ENCODE data around the gene IP6K3. TPM values are rescaled to one million over a fixed set of nuclear protein-coding genes. Genes with fewer than 3 reads are reported as not detected.

Gene IP6K3
- total RNA-seq, 1 experiment from 2014 or later, result 1.7 TPM

DNA sequence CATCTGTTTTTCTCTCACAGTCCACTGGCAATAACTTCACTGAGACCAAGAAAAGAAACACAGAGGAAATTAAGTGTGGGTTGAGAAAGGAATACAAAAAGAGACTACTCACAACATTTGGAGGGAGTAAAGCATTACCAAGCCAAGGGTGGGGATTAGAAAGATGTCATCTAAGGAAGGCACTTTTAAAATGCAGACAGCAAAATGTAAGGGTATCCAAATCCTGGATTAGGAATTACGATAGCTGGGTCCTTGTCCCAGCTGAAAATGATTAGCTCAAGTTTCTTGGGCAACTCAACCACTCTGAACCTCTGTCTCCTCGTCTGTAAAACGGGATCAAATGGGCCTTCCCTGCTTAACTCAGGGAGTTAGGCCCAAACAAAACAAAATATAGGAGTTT lies 40.0 kb upstream of the IP6K3 start:
- BruUV-seq (replicated peaks), result no TSS peak
- POLR2A ChIA-PET, result interaction anchor here (0.7 to 3.9 kb wide), 6 partner anchors 8 to 351 kb away, joined by 3 to 28 read pairs (median 9); partner anchors contain the start of genes BAK1 and UQCC2
- Mint-ChIP-seq H3K27me3 (ENCODE audit: insufficient read depth, unreplicated experiment) (no peaks in the 10 kb centered on the region), H3K4me3 (ENCODE audit: unreplicated experiment) (peak overlapping the region; percentile 19), H3K4me1 (ENCODE audit: insufficient read depth, unreplicated experiment) (peaks cover 30% of the 10 kb centered on the region), H3K27ac (ENCODE audit: low read depth, unreplicated experiment) (no peak overlapping the region), H3K9me3 (ENCODE audit: unreplicated experiment) (no peaks in the 10 kb centered on the region), H3K36me3 (ENCODE audit: insufficient read depth, unreplicated experiment) (peaks cover 45% of the 10 kb centered on the region)
- intact Hi-C loops (cut with micrococcal nuclease), result loop anchor here (5.0 to 10.0 kb wide), 2 partner anchors 58 to 241 kb away; no protein-coding TSS in a partner anchor
- TF ChIP-seq, protein P1, sequence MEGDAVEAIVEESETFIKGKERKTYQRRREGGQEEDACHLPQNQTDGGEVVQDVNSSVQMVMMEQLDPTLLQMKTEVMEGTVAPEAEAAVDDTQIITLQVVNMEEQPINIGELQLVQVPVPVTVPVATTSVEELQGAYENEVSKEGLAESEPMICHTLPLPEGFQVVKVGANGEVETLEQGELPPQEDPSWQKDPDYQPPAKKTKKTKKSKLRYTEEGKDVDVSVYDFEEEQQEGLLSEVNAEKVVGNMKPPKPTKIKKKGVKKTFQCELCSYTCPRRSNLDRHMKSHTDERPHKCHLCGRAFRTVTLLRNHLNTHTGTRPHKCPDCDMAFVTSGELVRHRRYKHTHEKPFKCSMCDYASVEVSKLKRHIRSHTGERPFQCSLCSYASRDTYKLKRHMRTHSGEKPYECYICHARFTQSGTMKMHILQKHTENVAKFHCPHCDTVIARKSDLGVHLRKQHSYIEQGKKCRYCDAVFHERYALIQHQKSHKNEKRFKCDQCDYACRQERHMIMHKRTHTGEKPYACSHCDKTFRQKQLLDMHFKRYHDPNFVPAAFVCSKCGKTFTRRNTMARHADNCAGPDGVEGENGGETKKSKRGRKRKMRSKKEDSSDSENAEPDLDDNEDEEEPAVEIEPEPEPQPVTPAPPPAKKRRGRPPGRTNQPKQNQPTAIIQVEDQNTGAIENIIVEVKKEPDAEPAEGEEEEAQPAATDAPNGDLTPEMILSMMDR (IDR thresholded peaks at IDR 0.05; ENCODE audit: unreplicated experiment), result no peak
- CTCF ChIA-PET, result interaction anchor here (0.9 to 1.1 kb wide), 3 partner anchors 10 to 352 kb away, joined by 3 to 5 read pairs (median 3); no protein-coding TSS in a partner anchor
- DNase-seq (ENCODE audit: unreplicated experiment), result no peak

DNA sequence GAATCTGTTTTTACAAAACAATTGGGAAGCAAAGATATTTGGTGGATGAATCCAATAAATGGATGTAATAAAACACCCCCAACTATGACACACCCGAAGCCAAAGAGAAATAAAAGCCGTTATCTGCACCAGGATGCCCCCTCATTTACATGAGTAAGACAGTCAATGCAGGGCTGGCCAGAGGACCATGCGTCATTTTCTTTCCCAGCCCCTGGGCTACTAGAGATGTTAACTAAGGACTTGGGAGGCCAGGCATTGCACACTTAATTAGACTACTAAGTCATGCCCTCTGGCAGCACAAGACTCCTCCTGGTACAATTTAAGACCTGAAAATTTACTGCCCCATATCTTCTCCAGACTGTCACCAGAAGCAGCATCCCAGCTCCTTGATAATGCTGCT lies 39.1 kb upstream of the IP6K3 start:
- Mint-ChIP-seq H3K27ac (ENCODE audit: low read depth, unreplicated experiment) (no peak overlapping the region), H3K27me3 (ENCODE audit: insufficient read depth, unreplicated experiment) (no peaks in the 10 kb centered on the region), H3K9me3 (ENCODE audit: unreplicated experiment) (no peaks in the 10 kb centered on the region), H3K36me3 (ENCODE audit: insufficient read depth, unreplicated experiment) (peaks cover 52% of the 10 kb centered on the region), H3K4me1 (ENCODE audit: insufficient read depth, unreplicated experiment) (peaks cover 38% of the 10 kb centered on the region), H3K4me3 (ENCODE audit: unreplicated experiment) (no peak overlapping the region)
- BruUV-seq (replicated peaks), result no TSS peak
- ChIA-PET CTCF (interaction anchor here (0.6 to 1.1 kb wide), 2 partner anchors 353 to 589 kb away, joined by 3 read pairs; no protein-coding TSS in a partner anchor), POLR2A (interaction anchor here (0.6 to 3.9 kb wide), 2 partner anchors 55 to 1103 kb away, joined by 3 to 28 read pairs; partner anchors contain the start of gene ANKS1A)
- TF ChIP-seq, protein P1 (IDR thresholded peaks at IDR 0.05; ENCODE audit: unreplicated experiment), result no peak
- no peak for DNase-seq (ENCODE audit: unreplicated experiment)
- intact Hi-C loops (cut with micrococcal nuclease), result loop anchor here (5.0 to 10.0 kb wide), 2 partner anchors 59 to 242 kb away; no protein-coding TSS in a partner anchor

DNA sequence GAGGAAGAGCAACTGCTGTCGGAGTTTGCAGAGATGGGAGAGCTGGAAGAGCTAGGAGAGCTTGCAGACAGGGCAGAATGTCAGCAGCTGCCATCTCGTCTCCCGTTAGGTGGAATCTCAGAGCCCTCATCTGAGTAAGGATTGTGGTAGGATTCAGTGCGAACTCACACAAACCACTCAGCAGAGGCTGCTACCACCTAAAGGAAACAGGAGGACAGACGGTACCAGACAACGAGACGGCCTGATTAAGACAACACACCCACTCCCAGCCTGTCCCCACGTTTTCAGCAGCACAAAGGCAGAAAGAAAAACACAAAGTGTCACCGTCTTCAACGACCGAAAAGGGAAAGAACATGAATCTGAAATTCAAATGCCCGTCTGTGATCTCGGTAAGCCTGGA lies 38.1 kb upstream of the IP6K3 start:
- ChIA-PET CTCF (interaction anchor here (1.0 kb wide), 1 partner anchor 13 kb away, joined by 5 read pairs; no protein-coding TSS in a partner anchor), POLR2A (interaction anchor here (0.6 to 0.7 kb wide), 2 partner anchors 59 to 218 kb away, joined by 3 read pairs; no protein-coding TSS in a partner anchor)
- intact Hi-C loops (cut with micrococcal nuclease), result loop anchor here (5.0 to 10.0 kb wide), 2 partner anchors 60 to 243 kb away; no protein-coding TSS in a partner anchor
- peaks cover 34% of the 10 kb centered on the region for H3K4me1 Mint-ChIP-seq (ENCODE audit: insufficient read depth, unreplicated experiment)
- TF ChIP-seq, protein P1 (IDR thresholded peaks at IDR 0.05; ENCODE audit: unreplicated experiment), result no peak
- H3K4me3 Mint-ChIP-seq (ENCODE audit: unreplicated experiment), result no peak overlapping the region
- BruUV-seq (replicated peaks), result no TSS peak
- H3K27ac Mint-ChIP-seq (ENCODE audit: low read depth, unreplicated experiment), result peak overlapping the region; percentile 23
- DNase-seq (ENCODE audit: unreplicated experiment), result no peak
- H3K36me3 Mint-ChIP-seq (ENCODE audit: insufficient read depth, unreplicated experiment), result peaks cover 61% of the 10 kb centered on the region
- H3K9me3 Mint-ChIP-seq (ENCODE audit: unreplicated experiment), result no peaks in the 10 kb centered on the region
- H3K27me3 Mint-ChIP-seq (ENCODE audit: insufficient read depth, unreplicated experiment), result no peaks in the 10 kb centered on the region

DNA sequence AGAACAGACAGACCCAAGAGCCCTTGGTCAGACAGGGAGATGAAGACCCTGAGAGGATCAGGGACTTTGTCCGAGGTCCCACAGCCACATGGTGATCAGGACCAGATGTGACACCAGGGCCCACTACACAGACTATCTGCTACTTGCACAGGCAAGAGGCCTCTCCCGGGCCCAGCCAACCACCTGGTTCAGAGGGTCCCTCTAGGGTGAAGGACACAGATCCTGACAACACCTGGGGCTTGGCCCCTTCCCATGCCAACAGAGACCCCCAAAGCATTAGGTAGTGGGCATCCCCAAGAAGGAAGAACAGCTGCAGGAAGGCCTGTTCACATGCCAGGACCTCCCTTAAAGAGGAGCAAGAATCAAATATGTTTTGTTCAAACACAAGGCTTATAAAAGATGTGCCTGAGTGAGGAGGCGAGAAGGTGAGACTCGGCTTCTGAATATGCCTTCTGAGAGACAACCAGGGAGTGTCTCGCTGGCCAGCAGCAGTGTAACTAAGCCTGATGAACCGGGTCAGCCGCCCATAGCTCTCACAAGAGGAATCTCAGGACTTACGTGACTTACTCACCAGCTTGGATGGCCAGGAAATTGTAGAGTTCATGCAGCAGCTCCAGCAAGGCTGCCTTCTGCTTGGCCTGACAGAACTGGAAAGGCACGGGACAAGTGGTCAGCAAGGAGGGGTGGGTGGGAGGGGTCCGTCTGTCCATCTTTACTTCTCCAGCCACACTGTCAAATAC lies 37.2 kb upstream of the IP6K3 start:
- BruUV-seq (replicated peaks), result no TSS peak
- Mint-ChIP-seq H3K27ac (ENCODE audit: low read depth, unreplicated experiment) (no peak overlapping the region), H3K4me3 (ENCODE audit: unreplicated experiment) (no peak overlapping the region), H3K9me3 (ENCODE audit: unreplicated experiment) (no peaks in the 10 kb centered on the region), H3K27me3 (ENCODE audit: insufficient read depth, unreplicated experiment) (no peaks in the 10 kb centered on the region), H3K36me3 (ENCODE audit: insufficient read depth, unreplicated experiment) (peaks cover 70% of the 10 kb centered on the region), H3K4me1 (ENCODE audit: insufficient read depth, unreplicated experiment) (peaks cover 29% of the 10 kb centered on the region)
- TF ChIP-seq, protein P1 (IDR thresholded peaks at IDR 0.05; ENCODE audit: unreplicated experiment), result no peak
- POLR2A ChIA-PET, result interaction anchor here (0.6 to 0.7 kb wide), 2 partner anchors 60 to 219 kb away, joined by 3 read pairs; no protein-coding TSS in a partner anchor
- no peak for DNase-seq (ENCODE audit: unreplicated experiment)
- intact Hi-C loops (cut with micrococcal nuclease), result loop anchor here (10.0 kb wide), 1 partner anchor 61 kb away; no protein-coding TSS in a partner anchor
- CTCF ChIA-PET, result interaction anchor here (0.6 to 1.0 kb wide), 3 partner anchors 9 to 13 kb away, joined by 3 to 5 read pairs (median 4); no protein-coding TSS in a partner anchor

Data from MCF 10A (cell line).